GM18858 (cell line): Measurements from ENCODE around the gene GARNL3.

Source experiments
- ATAC-seq: cut with Tn5 transposase; IDR thresholded peaks from one replicate; pipeline ENCODE4 v1.9.1; 2021; ENCODE audit not compliant: unreplicated experiment

GARNL3 gene

GRCh38 chr9:127308652-127309434, 44.3 kb downstream of the GARNL3 start:
- ATAC-seq: no peak

GRCh38 chr9:127309715-127310114, 45.1 kb downstream of the GARNL3 start:
- no peak for ATAC-seq

GRCh38 chr9:127311239-127311741, 46.7 kb downstream of the GARNL3 start:
- no peak for ATAC-seq

GRCh38 chr9:127313042-127313560, 48.5 kb downstream of the GARNL3 start:
- ATAC-seq: no peak

GRCh38 chr9:127314911-127315310, 50.3 kb downstream of the GARNL3 start:
- ATAC-seq: no peak

GRCh38 chr9:127316586-127317323, 52.2 kb downstream of the GARNL3 start:
- ATAC-seq: no peak

GRCh38 chr9:127318651-127319167, 54.1 kb downstream of the GARNL3 start:
- no peak for ATAC-seq

- ATAC-seq: no peak
Measured at GRCh38 chr9:127319366-127320114, 55.0 kb downstream of the GARNL3 start.

- ATAC-seq: no peak
Measured at GRCh38 chr9:127320115-127320378, 55.5 kb downstream of the GARNL3 start.

GRCh38 chr9:127323393-127323792, 58.8 kb downstream of the GARNL3 start:
- no peak for ATAC-seq

GRCh38 chr9:127330501-127330900, 65.9 kb downstream of the GARNL3 start:
- ATAC-seq: no peak

GRCh38 chr9:127333221-127334064, 68.9 kb downstream of the GARNL3 start:
- ATAC-seq: no peak

- ATAC-seq: no peak
Measured at GRCh38 chr9:127334725-127335124, 70.2 kb downstream of the GARNL3 start.

GRCh38 chr9:127336086-127336485, 71.5 kb downstream of the GARNL3 start:
- ATAC-seq: no peak

- no peak for ATAC-seq
Measured at GRCh38 chr9:127336506-127337352, 72.2 kb downstream of the GARNL3 start.

- no peak for ATAC-seq
Measured at GRCh38 chr9:127340721-127341120, 76.1 kb downstream of the GARNL3 start.

- ATAC-seq: no peak
Measured at GRCh38 chr9:127341152-127341551, 76.6 kb downstream of the GARNL3 start.

- no peak for ATAC-seq
Measured at GRCh38 chr9:127344368-127345000, 79.9 kb downstream of the GARNL3 start.

- no peak for ATAC-seq
Measured at GRCh38 chr9:127345566-127345965, 81.0 kb downstream of the GARNL3 start.
